H9 (cell line): ENCODE measurements around the gene SHE. TPM values are rescaled to one million over a fixed set of nuclear protein-coding genes. Genes with fewer than 3 reads are reported as not detected.

Source experiments
- DNase-seq: peaks from one replicate; pipeline ENCODE4 v3.0.0-alpha.2; 2017
- H2AFZ ChIP-seq: one replicate; pipeline ENCODE4 v1.6.1; 2013; ENCODE audit warnings: mild to moderate bottlenecking, low read length, control low read depth, moderate library complexity
- H2AK5ac ChIP-seq: 2 replicates; pipeline ENCODE4 v1.6.1; 2013; ENCODE audit warnings: low read length, control low read depth, mixed read lengths; ENCODE audit not compliant: insufficient read length
- H2BK120ac ChIP-seq: one replicate; pipeline ENCODE4 v1.6.1; 2013; ENCODE audit warnings: low read depth, mild to moderate bottlenecking, low read length, control low read depth, inconsistent platforms; ENCODE audit not compliant: poor library complexity, severe bottlenecking
- H2BK12ac ChIP-seq: 2 replicates; pipeline ENCODE4 v1.6.1; 2013; ENCODE audit warnings: low read length, control low read depth, mixed read lengths, low read depth; ENCODE audit not compliant: insufficient read length
- H2BK15ac ChIP-seq: 2 replicates; pipeline ENCODE4 v1.6.1; 2013; ENCODE audit warnings: low read depth, low read length, control low read depth
- H2BK20ac ChIP-seq: one replicate; pipeline ENCODE4 v1.6.1; 2013; ENCODE audit warnings: low read depth, mild to moderate bottlenecking, low read length, control low read depth, inconsistent platforms; ENCODE audit not compliant: poor library complexity, severe bottlenecking
- H2BK5ac ChIP-seq: 2 replicates; pipeline ENCODE4 v1.6.1; 2013; ENCODE audit warnings: low read length, control low read depth, mixed read lengths; ENCODE audit not compliant: insufficient read length
- H3K14ac ChIP-seq: 2 replicates; pipeline ENCODE4 v1.6.1; 2013; ENCODE audit warnings: low read length, control low read depth; ENCODE audit not compliant: insufficient read depth
- H3K18ac ChIP-seq: 2 replicates; pipeline ENCODE4 v1.6.1; 2013; ENCODE audit warnings: low read depth, mild to moderate bottlenecking, mixed read lengths, low read length, control low read depth; ENCODE audit not compliant: insufficient read length
- H3K23ac ChIP-seq: 2 replicates; pipeline ENCODE4 v1.6.1; 2013; ENCODE audit warnings: low read length, control low read depth, mixed read lengths, low read depth; ENCODE audit not compliant: insufficient read length
- H3K23me2 ChIP-seq: 2 replicates; pipeline ENCODE4 v1.6.1; 2013; ENCODE audit warnings: low read depth, mild to moderate bottlenecking, mixed read lengths, low read length, control low read depth; ENCODE audit not compliant: insufficient read length, poor library complexity, severe bottlenecking
- H3K27ac ChIP-seq: 2 replicates; pipeline ENCODE4 v1.5.1; 2013; ENCODE audit warnings: low read length, control low read depth, mixed read lengths, low read depth; ENCODE audit not compliant: insufficient read length
- H3K27me3 ChIP-seq: 2 replicates; pipeline ENCODE4 v1.6.1; 2013; ENCODE audit warnings: low read length, control low read depth, inconsistent platforms; ENCODE audit not compliant: insufficient read depth
- H3K4ac ChIP-seq: 2 replicates; pipeline ENCODE4 v1.6.1; 2013; ENCODE audit warnings: low read depth, mild to moderate bottlenecking, control low read depth, inconsistent platforms, low read length, moderate library complexity
- H3K4me1 ChIP-seq: 2 replicates; pipeline ENCODE4 v1.6.1; 2013; ENCODE audit warnings: low read length, control low read depth, inconsistent platforms; ENCODE audit not compliant: insufficient read depth
- H3K4me2 ChIP-seq: 2 replicates; pipeline ENCODE4 v1.6.1; 2013; ENCODE audit warnings: low read length, control low read depth, mixed read lengths; ENCODE audit not compliant: insufficient read length, insufficient read depth
- H3K56ac ChIP-seq: 2 replicates; pipeline ENCODE4 v1.6.1; 2013; ENCODE audit warnings: low read depth, mild to moderate bottlenecking, mixed read lengths, low read length, control low read depth; ENCODE audit not compliant: insufficient read length
- H3K79me1 ChIP-seq: 2 replicates; pipeline ENCODE4 v1.6.1; 2013; ENCODE audit warnings: low read depth, mild to moderate bottlenecking, moderate library complexity, low read length, control low read depth, inconsistent platforms; ENCODE audit not compliant: insufficient read depth, poor library complexity, severe bottlenecking
- H3K79me2 ChIP-seq: 2 replicates; pipeline ENCODE4 v1.6.1; 2013; ENCODE audit warnings: low read length, control low read depth, inconsistent platforms; ENCODE audit not compliant: insufficient read depth
- H3K9ac ChIP-seq: 2 replicates; pipeline ENCODE4 v1.6.1; 2013; ENCODE audit warnings: low read length, control low read depth, mixed read lengths; ENCODE audit not compliant: insufficient read length; ENCODE audit errors: extremely low read depth
- H3K9me3 ChIP-seq: one replicate; pipeline ENCODE4 v1.6.1; 2013; ENCODE audit warnings: low read depth, low read length, inconsistent platforms; ENCODE audit not compliant: control insufficient read depth
- H3T11ph ChIP-seq: one replicate; pipeline ENCODE4 v1.6.1; 2013; ENCODE audit warnings: mild to moderate bottlenecking, low read length, control low read depth, inconsistent platforms
- H4K20me1 ChIP-seq: one replicate; pipeline ENCODE4 v1.6.1; 2013; ENCODE audit not compliant: control insufficient read depth, insufficient read length, insufficient read depth
- H4K5ac ChIP-seq: 2 replicates; pipeline ENCODE4 v1.6.1; 2013; ENCODE audit warnings: low read depth, mild to moderate bottlenecking, mixed read lengths, low read length, control low read depth; ENCODE audit not compliant: insufficient read length
- H4K8ac ChIP-seq: replicated peaks from 2 replicates; pipeline ENCODE4 v1.6.1; 2013; ENCODE audit warnings: low read length, control low read depth, mixed read lengths, low read depth; ENCODE audit not compliant: insufficient read length
- H4K91ac ChIP-seq: 2 replicates; pipeline ENCODE4 v1.6.1; 2013; ENCODE audit warnings: low read depth, mild to moderate bottlenecking, moderate library complexity, mixed read lengths, low read length, control low read depth; ENCODE audit not compliant: insufficient read length
- H3K27ac Mint-ChIP-seq, 3 experiments: 2 replicates in 2 of 3; 3 replicates in 1 of 3; pipeline ENCODE4 v1.8.0; 2020 to 2021; ENCODE audit warnings: mixed read lengths in 3 of 3, mild to moderate bottlenecking in 1 of 3, moderate library complexity in 1 of 3
- H3K27me3 Mint-ChIP-seq: 2 replicates; pipeline ENCODE4 v1.8.0; 2021; ENCODE audit warnings: low read depth, mild to moderate bottlenecking, moderate library complexity, mixed read lengths
- H3K36me3 Mint-ChIP-seq, 3 experiments: 2 replicates in 2 of 3; 3 replicates in 1 of 3; pipeline ENCODE4 v1.8.0; 2020 to 2021; ENCODE audit warnings: low read depth in 3 of 3, mixed read lengths in 3 of 3; ENCODE audit not compliant: insufficient read depth in 1 of 3
- H3K4me1 Mint-ChIP-seq, 2 experiments: 2 replicates each; pipeline ENCODE4 v1.8.0; 2020; ENCODE audit warnings: mixed read lengths in 2 of 2
- H3K4me3 Mint-ChIP-seq, 2 experiments: 2 replicates in 1 of 2; 3 replicates in 1 of 2; pipeline ENCODE4 v1.8.0; 2020 to 2021; ENCODE audit warnings: mild to moderate bottlenecking in 2 of 2, mixed read lengths in 2 of 2, moderate library complexity in 1 of 2
- H3K9me3 Mint-ChIP-seq, 2 experiments: 2 replicates in 1 of 2; 3 replicates in 1 of 2; pipeline ENCODE4 v1.8.0; 2020; ENCODE audit warnings: mild to moderate bottlenecking in 2 of 2, mixed read lengths in 2 of 2, moderate library complexity in 1 of 2
- WGBS: extraction: QIAGEN DNeasy Blood & Tissue Kit; methylation state at CpG from one replicate; pipeline ENCODE4 v1.1.7; 2013; ENCODE audit warnings: missing lambda C conversion rate, low lambda C conversion rate, mixed read lengths; ENCODE audit not compliant: insufficient read length; ENCODE audit errors: extremely low coverage; 5-methylcytosine and 5-hydroxymethylcytosine counted together
- total RNA-seq: library from RNA; stranded (reverse); gene quantifications from 2 replicates; pipeline ENCODE4 v1.2.1, GENCODE V29; 2021
- TF ChIP-seq, protein P1 (sequence below): fragments of 200-600 bp; sonication (generic); conservative IDR thresholded peaks from 3 replicates; pipeline ENCODE4 v1.8.0; 2021; ENCODE audit warnings: antibody characterized with exemption, mild to moderate bottlenecking

SHE gene
- total RNA-seq, 1 experiment from 2014 or later, result 0.48 TPM

DNA sequence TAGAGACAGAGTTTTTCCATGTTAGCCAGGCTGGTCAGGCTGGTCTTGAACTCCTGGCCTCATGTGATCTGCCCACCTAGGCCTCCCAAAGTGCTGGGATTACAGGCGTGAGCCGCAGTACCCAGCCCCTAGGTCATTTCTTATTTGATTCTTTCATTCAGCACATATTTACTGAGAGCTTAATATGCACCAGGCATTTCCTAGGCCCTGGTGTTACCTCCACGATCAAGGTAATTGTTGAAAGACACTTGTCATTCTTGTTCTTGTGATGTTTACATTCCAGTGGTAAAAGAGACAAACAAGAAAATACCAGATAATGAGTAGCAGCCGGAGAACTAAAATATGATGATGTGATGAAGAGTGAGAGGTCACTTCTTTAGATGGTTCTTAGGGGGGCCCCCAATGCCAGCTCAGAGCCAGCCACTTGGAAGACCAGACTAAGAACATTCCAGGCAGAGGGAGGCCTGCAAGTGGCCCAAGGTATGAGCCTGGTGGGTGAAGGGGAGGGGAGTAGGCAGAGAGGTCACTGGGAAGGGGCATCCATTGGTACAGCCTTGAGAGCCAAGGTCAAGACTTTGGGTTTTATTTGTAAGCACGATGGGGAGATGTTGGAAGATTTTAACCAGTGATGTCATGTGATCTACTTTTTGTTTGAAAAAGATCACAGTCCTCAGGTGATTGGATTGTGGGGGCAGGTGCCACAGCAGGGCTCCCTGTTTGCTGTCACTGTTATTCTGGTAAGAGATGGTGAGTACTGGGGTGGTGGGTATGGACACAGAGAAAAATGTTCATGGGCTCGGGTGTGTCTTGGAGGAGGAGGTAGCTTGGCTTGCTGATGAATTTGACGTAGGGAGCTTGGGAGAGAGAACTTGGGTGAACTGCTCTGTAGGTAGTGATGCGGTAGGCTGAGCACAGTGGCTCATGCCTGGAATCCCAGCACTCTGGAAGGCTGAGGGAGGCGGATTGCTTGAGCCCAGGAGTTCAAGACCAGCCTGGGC, 37.6 kb upstream of the SHE start:
- H2AK5ac ChIP-seq, result no peak overlapping the region
- H3K27ac Mint-ChIP-seq, result no peak overlapping the region

More for the DNA sequence above, 37.6 kb upstream of the SHE start:
- no CpG with 5 or more reads among the region's 9 CpGs for WGBS
- Histone ChIP-seq H2BK12ac (no peak overlapping the region), H3K27ac (no peak overlapping the region), H3K4me1 (no peaks in the 10 kb centered on the region), H3K23ac (no peak overlapping the region), H3K79me2 (no peaks in the 10 kb centered on the region), H2BK120ac (no peak overlapping the region), H2AFZ (no peak overlapping the region), H2BK5ac (no peak overlapping the region), H4K91ac (no peak overlapping the region), H3K56ac (no peak overlapping the region), H2BK20ac (no peak overlapping the region), H3K4ac (no peak overlapping the region), H3K27me3 (no peaks in the 10 kb centered on the region), H3K9ac (no peak overlapping the region), H3K4me2 (no peak overlapping the region), H4K8ac (no peak overlapping the region), H3K14ac (no peak overlapping the region; the same call in 1 of the 2 replicates), H4K20me1 (no peaks in the 10 kb centered on the region), H3K23me2 (no peaks in the 10 kb centered on the region), H3K18ac (no peak overlapping the region), H3T11ph (no peak overlapping the region), H4K5ac (no peak overlapping the region), H3K9me3 (no peaks in the 10 kb centered on the region), H2BK15ac (no peak overlapping the region), H3K79me1 (no peaks in the 10 kb centered on the region)
- Mint-ChIP-seq H3K4me3 (no peak overlapping the region), H3K4me1 (peaks cover 16 to 21% of the 10 kb centered on the region in 2 experiments), H3K27me3 (peaks cover 10% of the 10 kb centered on the region), H3K36me3 (no peaks in the 10 kb centered on the region), H3K9me3 (no peaks in the 10 kb centered on the region)
- TF ChIP-seq, protein P1, sequence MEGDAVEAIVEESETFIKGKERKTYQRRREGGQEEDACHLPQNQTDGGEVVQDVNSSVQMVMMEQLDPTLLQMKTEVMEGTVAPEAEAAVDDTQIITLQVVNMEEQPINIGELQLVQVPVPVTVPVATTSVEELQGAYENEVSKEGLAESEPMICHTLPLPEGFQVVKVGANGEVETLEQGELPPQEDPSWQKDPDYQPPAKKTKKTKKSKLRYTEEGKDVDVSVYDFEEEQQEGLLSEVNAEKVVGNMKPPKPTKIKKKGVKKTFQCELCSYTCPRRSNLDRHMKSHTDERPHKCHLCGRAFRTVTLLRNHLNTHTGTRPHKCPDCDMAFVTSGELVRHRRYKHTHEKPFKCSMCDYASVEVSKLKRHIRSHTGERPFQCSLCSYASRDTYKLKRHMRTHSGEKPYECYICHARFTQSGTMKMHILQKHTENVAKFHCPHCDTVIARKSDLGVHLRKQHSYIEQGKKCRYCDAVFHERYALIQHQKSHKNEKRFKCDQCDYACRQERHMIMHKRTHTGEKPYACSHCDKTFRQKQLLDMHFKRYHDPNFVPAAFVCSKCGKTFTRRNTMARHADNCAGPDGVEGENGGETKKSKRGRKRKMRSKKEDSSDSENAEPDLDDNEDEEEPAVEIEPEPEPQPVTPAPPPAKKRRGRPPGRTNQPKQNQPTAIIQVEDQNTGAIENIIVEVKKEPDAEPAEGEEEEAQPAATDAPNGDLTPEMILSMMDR, result no peak
- no peak for DNase-seq
